ENCODE data around the gene FBXL14. TPM values are rescaled to one million over a fixed set of nuclear protein-coding genes. Genes with fewer than 3 reads are reported as not detected.
A peak's percentile ranks its signal among the peaks of the same experiment; 100 is the strongest.

The FBXL14 gene
- total and polyA plus RNA-seq, 2 of the 13 experiments (the other 11 are each of a cell fraction or from before 2014, with no cell fraction given), result 7.0 to 7.4 TPM

DNA sequence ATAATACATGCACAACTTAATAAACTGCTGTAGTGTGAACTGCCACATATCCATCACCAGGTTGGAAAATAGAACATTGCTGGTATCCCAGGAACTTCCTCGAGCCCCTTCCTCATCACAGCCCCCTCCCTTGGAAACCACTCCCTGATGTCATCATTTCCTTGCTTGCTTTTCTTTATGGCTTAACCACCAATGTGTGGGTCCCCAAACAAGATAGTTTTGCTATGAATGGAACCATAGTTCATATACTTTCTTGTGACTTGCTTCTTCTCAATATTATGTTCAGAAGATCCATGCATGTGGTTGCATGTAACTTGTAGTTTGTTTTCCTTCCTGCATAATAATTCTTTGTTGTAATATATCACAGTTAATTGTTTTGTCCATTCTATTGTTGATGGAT is 25.7 kb upstream of the FBXL14 start (continued):
- TF ChIP-seq ZMYM3 (CRISPR knock-in tag; IDR thresholded peaks at IDR 0.05), result no peak
- TF ChIP-seq, protein P1, sequence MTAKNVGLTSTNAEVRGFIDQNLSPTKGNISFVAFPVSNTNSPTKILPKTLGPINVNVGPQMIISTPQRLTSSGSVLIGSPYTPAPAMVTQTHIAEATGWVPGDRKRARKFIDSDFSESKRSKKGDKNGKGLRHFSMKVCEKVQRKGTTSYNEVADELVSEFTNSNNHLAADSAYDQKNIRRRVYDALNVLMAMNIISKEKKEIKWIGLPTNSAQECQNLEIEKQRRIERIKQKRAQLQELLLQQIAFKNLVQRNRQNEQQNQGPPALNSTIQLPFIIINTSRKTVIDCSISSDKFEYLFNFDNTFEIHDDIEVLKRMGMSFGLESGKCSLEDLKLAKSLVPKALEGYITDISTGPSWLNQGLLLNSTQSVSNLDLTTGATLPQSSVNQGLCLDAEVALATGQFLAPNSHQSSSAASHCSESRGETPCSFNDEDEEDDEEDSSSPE (CRISPR knock-in tag; IDR thresholded peaks at IDR 0.05), result no peak
- TF ChIP-seq HMG20A (CRISPR knock-in tag; IDR thresholded peaks at IDR 0.05; ENCODE audit: borderline replicate concordance), result no peak
- TF ChIP-seq ZNF180 (CRISPR knock-in tag; IDR thresholded peaks at IDR 0.05; ENCODE audit: borderline replicate concordance, low read depth), result no peak
- TF ChIP-seq NRL (CRISPR knock-in tag; IDR thresholded peaks at IDR 0.05; ENCODE audit: borderline replicate concordance), result no peak
- no peak for TF ChIP-seq CBX5 (CRISPR knock-in tag; IDR thresholded peaks at IDR 0.05; ENCODE audit: borderline replicate concordance)
- no peak for TF ChIP-seq KLF15 (CRISPR knock-in tag; IDR thresholded peaks at IDR 0.05; ENCODE audit: borderline replicate concordance)
- TF ChIP-seq HIC2 (CRISPR knock-in tag; IDR thresholded peaks at IDR 0.05; ENCODE audit: low read depth), result no peak
- no peak for TF ChIP-seq ZMYM4 (CRISPR knock-in tag; IDR thresholded peaks at IDR 0.05)

DNA sequence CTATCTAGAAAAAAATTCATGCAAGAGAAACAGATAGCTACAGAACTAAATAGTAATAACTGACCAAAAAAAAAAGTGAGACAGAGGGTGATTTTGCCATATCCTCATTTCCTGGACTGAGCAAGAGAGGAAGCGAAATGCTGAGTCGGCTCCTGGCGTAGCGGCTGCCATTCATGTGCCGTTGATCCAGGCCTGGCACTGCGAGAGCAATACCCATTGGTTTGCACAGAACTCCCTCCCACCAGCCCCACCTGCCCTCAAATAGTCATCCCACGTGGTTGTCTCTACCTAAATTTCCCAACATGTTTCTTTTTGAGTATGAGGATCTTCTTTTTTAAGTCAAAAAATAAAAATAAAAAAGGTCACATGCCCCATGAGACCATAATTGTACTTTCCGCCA is 25.2 kb upstream of the FBXL14 start:
- ATAC-seq (no peak), DNase-seq (ENCODE audit: low spot score) (no peak), FAIRE-seq (no peak)
- H3K36me3 ChIP-seq (replicated peaks in 1 of 2; ENCODE audit: control insufficient read depth in 1 of 2, insufficient read depth in 2 of 2, low read length in 2 of 2), result no peaks in the 10 kb centered on the region
- no peak overlapping the region for H3K9ac ChIP-seq (ENCODE audit: insufficient read depth, low read depth, low read length)
- H3K79me2 ChIP-seq (ENCODE audit: insufficient read depth, low read length), result no peaks in the 10 kb centered on the region
- in situ Hi-C loops (cut with HindIII; ENCODE audit: extremely low pct_ligation_motif_present, low pct_unique_long_range_greater_than_20kb), result no loop called here
- H3K4me3 ChIP-seq (replicated peaks in 1 of 3; ENCODE audit: insufficient read depth in 1 of 3, low read depth in 2 of 3, low read length in 3 of 3), result no peak overlapping the region
- no peaks in the 10 kb centered on the region for H4K20me1 ChIP-seq (ENCODE audit: insufficient read depth, low read length)
- no peaks in the 10 kb centered on the region for H3K9me3 ChIP-seq (ENCODE audit: low read length)
- H3K27ac ChIP-seq (ENCODE audit: extremely low read length, insufficient read depth, low read length), result no peak overlapping the region
- no peak overlapping the region for H2AFZ ChIP-seq (ENCODE audit: low read length)
- WGBS (ENCODE audit: low lambda C conversion rate), result 50% methylated on average over 8 of the region's 8 CpGs
- POLR2A ChIA-PET, result no interaction called here
- TF ChIP-seq RCOR2 (CRISPR knock-in tag; IDR thresholded peaks at IDR 0.05) (no peak), MAFF (IDR thresholded peaks at IDR 0.05; ENCODE audit: low read depth, low read length) (peak; percentile 81), MAFK (conservative IDR thresholded peaks at IDR 0.05 in 1 of 2, IDR thresholded peaks at IDR 0.05 in 1 of 2; ENCODE audit: low read length in 2 of 2) (peak; percentile 76 to 90)
- peaks cover 6% of the 10 kb centered on the region; the same call in 1 of the 2 replicates for H3K4me1 ChIP-seq (ENCODE audit: insufficient read depth, low read length)
- CTCF ChIA-PET (ENCODE audit: low intra/inter-chr PET ratio, low total read pairs), result no interaction called here
- H3K4me2 ChIP-seq (ENCODE audit: low read depth, low read length), result no peak overlapping the region
- intact Hi-C loops (cut with micrococcal nuclease; ENCODE audit: unreplicated experiment), result no loop called here
- BruUV-seq (replicated peaks), result no TSS peak
- H3K27me3 ChIP-seq (ENCODE audit: control insufficient read depth in 1 of 2, insufficient read depth in 2 of 2, low read length in 2 of 2), result peaks cover 0 to 16% of the 10 kb centered on the region in 2 experiments; a peak in 1 of 5 replicates

All from HepG2 (cell line).